Type B pancreatic cell (in vitro differentiated cells): Measurements from ENCODE around the gene E2F1. TPM values are rescaled to one million over a fixed set of nuclear protein-coding genes. Genes with fewer than 3 reads are reported as not detected.

Experiments
- DNase-seq: peaks from one replicate; pipeline ENCODE4 v3.0.0; 2021; ENCODE audit warnings: mixed read lengths; ENCODE audit not compliant: unreplicated experiment; ENCODE audit errors: extremely low spot score
- H3K27ac Mint-ChIP-seq: 2 replicates; pipeline ENCODE4 v1.8.0; 2021; ENCODE audit warnings: mild to moderate bottlenecking, mixed read lengths
- H3K27me3 Mint-ChIP-seq: 2 replicates; pipeline ENCODE4 v1.8.0; 2021; ENCODE audit warnings: mixed read lengths
- H3K36me3 Mint-ChIP-seq: 2 replicates; pipeline ENCODE4 v1.8.0; 2021; ENCODE audit warnings: mixed read lengths
- H3K4me1 Mint-ChIP-seq: one replicate; pipeline ENCODE4 v1.8.0; 2021; ENCODE audit warnings: mixed read lengths; ENCODE audit not compliant: unreplicated experiment
- H3K4me3 Mint-ChIP-seq: 2 replicates; pipeline ENCODE4 v1.8.0; 2021; ENCODE audit warnings: mild to moderate bottlenecking, mixed read lengths
- H3K9me3 Mint-ChIP-seq: 2 replicates; pipeline ENCODE4 v1.8.0; 2021; ENCODE audit warnings: mixed read lengths
- CTCF ChIP-seq: fragments of 200-600 bp; sonication (generic); conservative IDR thresholded peaks from 2 replicates; pipeline ENCODE4 v1.5.0; 2021; ENCODE audit warnings: antibody characterized with exemption, mild to moderate bottlenecking
- total RNA-seq: library from RNA; stranded (reverse); gene quantifications from 2 replicates; pipeline ENCODE4 v1.2.1, GENCODE V29; 2021; ENCODE audit warnings: low replicate concordance

Gene E2F1
- total RNA-seq, 1 donor from 2014 or later = 32.8 TPM

GRCh38 chr20:33687993-33688937 lies 2.1 kb upstream of the E2F1 start:
- Mint-ChIP-seq H3K36me3 (no peaks in the 10 kb centered on the region), H3K4me3 (peak overlapping the region; percentile 47), H3K9me3 (no peaks in the 10 kb centered on the region), H3K4me1 (peaks cover 18% of the 10 kb centered on the region), H3K27ac (peak overlapping the region; percentile 57), H3K27me3 (no peaks in the 10 kb centered on the region)
- TF ChIP-seq CTCF = no peak
- no peak for DNase-seq

GRCh38 chr20:33687370-33687915 lies 1.3 kb upstream of the E2F1 start:
- no peak for TF ChIP-seq CTCF
- Mint-ChIP-seq H3K4me3 (no peak overlapping the region), H3K27ac (no peak overlapping the region), H3K9me3 (no peaks in the 10 kb centered on the region), H3K4me1 (peaks cover 24% of the 10 kb centered on the region), H3K36me3 (no peaks in the 10 kb centered on the region), H3K27me3 (no peaks in the 10 kb centered on the region)
- no peak for DNase-seq

- no peak for TF ChIP-seq CTCF
- Mint-ChIP-seq H3K9me3 (no peaks in the 10 kb centered on the region), H3K27me3 (no peaks in the 10 kb centered on the region), H3K27ac (peak overlapping the region; percentile 71), H3K4me3 (peak overlapping the region; percentile 84), H3K4me1 (peaks cover 26% of the 10 kb centered on the region), H3K36me3 (no peaks in the 10 kb centered on the region)
- no peak for DNase-seq
Observed at GRCh38 chr20:33686984-33687366, 790 bp upstream of the E2F1 start.

GRCh38 chr20:33685328-33686099 lies 671 bp downstream of the E2F1 start:
- H3K4me3 Mint-ChIP-seq = peak overlapping the region; percentile 91

More at GRCh38 chr20:33685328-33686099, 671 bp downstream of the E2F1 start:
- H3K36me3 Mint-ChIP-seq = no peaks in the 10 kb centered on the region
- peak overlapping the region; percentile 88 for H3K27ac Mint-ChIP-seq
- H3K4me1 Mint-ChIP-seq = peaks cover 36% of the 10 kb centered on the region
- no peak for TF ChIP-seq CTCF
- no peaks in the 10 kb centered on the region for H3K9me3 Mint-ChIP-seq
- peak; percentile 77 for DNase-seq
- H3K27me3 Mint-ChIP-seq = no peaks in the 10 kb centered on the region
